Measurements from ENCODE around the gene REXO2.

The REXO2 gene

DNA sequence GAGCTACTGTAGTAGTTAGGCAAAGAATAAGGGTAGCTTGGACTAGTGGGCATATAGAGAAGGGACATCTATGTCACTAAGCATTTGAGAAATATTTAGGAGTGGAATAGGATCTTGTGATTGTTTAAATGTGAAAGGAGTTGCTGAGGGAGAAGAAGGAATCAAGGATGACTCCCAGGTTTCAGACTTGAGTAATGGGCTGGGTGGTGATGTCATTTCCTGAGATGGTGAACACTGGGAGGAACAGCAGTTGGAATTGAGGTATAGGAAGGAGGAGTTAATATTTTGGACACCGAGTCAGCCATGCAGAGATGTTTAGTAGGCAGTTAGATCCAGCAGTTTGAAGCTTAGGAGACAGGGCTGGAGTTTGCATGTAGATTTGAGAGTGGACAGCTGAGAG, 40.1 kb downstream of the REXO2 start:
- no peak for TF ChIP-seq CTCF (IDR thresholded peaks at IDR 0.05; ENCODE audit: insufficient read depth, low read length, poor library complexity, severe bottlenecking)
- Histone ChIP-seq H3K36me3 (ENCODE audit: control insufficient read depth, insufficient read depth, low read length) (no peaks in the 10 kb centered on the region), H3K4me3 (replicated peaks; ENCODE audit: low read depth, low read length) (no peak overlapping the region), H3K27me3 (replicated peaks; ENCODE audit: control insufficient read depth, insufficient read depth, low read length) (peaks cover 1% of the 10 kb centered on the region; the same call in 1 of the 2 replicates)
- DNase-seq (ENCODE audit: extremely low read depth, insufficient read length): no peak

DNA sequence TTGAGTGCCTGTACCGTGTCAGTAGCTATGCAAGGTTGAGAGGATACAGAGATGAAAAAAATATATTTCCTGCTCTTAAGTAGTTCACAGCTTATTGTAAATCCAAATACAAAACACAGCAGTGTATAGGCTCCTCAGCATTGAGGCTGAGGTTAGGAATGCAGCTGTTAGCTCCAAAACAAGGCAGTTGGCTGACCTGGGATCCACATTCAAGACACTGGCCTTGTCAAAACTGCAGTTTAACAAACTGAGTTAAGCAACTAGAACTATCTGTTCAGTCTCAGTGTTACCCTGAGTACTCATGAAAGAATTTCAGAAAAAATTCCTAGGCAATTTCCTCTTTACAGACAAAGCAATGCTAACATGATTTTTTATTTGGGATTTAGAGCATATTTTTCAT, 42.8 kb downstream of the REXO2 start:
- no peaks in the 10 kb centered on the region for H3K36me3 ChIP-seq (ENCODE audit: control insufficient read depth, insufficient read depth, low read length)
- no peak overlapping the region for H3K4me3 ChIP-seq (replicated peaks; ENCODE audit: low read depth, low read length)
- TF ChIP-seq CTCF (IDR thresholded peaks at IDR 0.05; ENCODE audit: insufficient read depth, low read length, poor library complexity, severe bottlenecking): no peak
- H3K27me3 ChIP-seq (replicated peaks; ENCODE audit: control insufficient read depth, insufficient read depth, low read length): peaks cover 1% of the 10 kb centered on the region; the same call in 1 of the 2 replicates
- no peak for DNase-seq (ENCODE audit: extremely low read depth, insufficient read length)

DNA sequence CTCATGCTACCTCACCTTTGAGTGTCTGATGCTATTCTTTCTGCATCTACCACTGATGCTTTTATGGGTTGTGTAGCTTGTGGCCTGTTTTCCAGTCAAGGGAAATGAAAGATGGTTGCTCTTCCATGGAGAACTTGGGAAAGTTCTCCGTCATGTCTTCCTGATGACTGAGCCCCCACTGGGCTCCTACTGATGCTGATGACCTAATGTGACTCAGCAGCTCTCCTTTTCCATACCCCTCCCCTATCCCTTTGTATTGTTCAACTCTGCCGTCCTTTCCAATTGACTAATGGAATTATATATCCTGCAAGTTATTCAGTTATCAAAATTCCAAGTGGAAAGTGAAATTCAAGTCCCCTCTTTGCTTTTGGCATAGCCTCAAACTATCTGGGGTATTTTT, 44.7 kb downstream of the REXO2 start:
- no peak overlapping the region for H3K4me3 ChIP-seq (replicated peaks; ENCODE audit: low read depth, low read length)
- no peak for DNase-seq (ENCODE audit: extremely low read depth, insufficient read length)
- no peak for TF ChIP-seq CTCF (IDR thresholded peaks at IDR 0.05; ENCODE audit: insufficient read depth, low read length, poor library complexity, severe bottlenecking)

GRCh38 chr11:114496915-114497314, 57.6 kb downstream of the REXO2 start:
- no peak for DNase-seq (ENCODE audit: extremely low read depth, insufficient read length)
- TF ChIP-seq CTCF (IDR thresholded peaks at IDR 0.05; ENCODE audit: insufficient read depth, low read length, poor library complexity, severe bottlenecking): no peak
- H3K27me3 ChIP-seq (replicated peaks; ENCODE audit: control insufficient read depth, insufficient read depth, low read length): no peaks in the 10 kb centered on the region
- no peak overlapping the region for H3K4me3 ChIP-seq (replicated peaks; ENCODE audit: low read depth, low read length)
- H3K36me3 ChIP-seq (ENCODE audit: control insufficient read depth, insufficient read depth, low read length): no peaks in the 10 kb centered on the region

More for the DNA sequence above, 44.7 kb downstream of the REXO2 start:
- peaks cover 1% of the 10 kb centered on the region; the same call in 1 of the 2 replicates for H3K27me3 ChIP-seq (replicated peaks; ENCODE audit: control insufficient read depth, insufficient read depth, low read length)
- H3K36me3 ChIP-seq (ENCODE audit: control insufficient read depth, insufficient read depth, low read length): no peaks in the 10 kb centered on the region

GRCh38 chr11:114499756-114500155, 60.5 kb downstream of the REXO2 start:
- no peak overlapping the region for H3K4me3 ChIP-seq (replicated peaks; ENCODE audit: low read depth, low read length)
- DNase-seq (ENCODE audit: extremely low read depth, insufficient read length): no peak
- no peaks in the 10 kb centered on the region; the same call in 1 of the 2 replicates for H3K27me3 ChIP-seq (replicated peaks; ENCODE audit: control insufficient read depth, insufficient read depth, low read length)
- no peaks in the 10 kb centered on the region for H3K36me3 ChIP-seq (ENCODE audit: control insufficient read depth, insufficient read depth, low read length)
- TF ChIP-seq CTCF (IDR thresholded peaks at IDR 0.05; ENCODE audit: insufficient read depth, low read length, poor library complexity, severe bottlenecking): no peak
